LNCAP (cell line): ENCODE measurements around the gene ZBTB16.

ENCODE experiments used
- TF ChIP-seq, protein P1 (sequence below): fragments of 450-650 bp; IDR thresholded peaks from 2 replicates; pipeline ENCODE4 v1.5.1; 2017; ENCODE audit warnings: mild to moderate bottlenecking

Gene ZBTB16

DNA sequence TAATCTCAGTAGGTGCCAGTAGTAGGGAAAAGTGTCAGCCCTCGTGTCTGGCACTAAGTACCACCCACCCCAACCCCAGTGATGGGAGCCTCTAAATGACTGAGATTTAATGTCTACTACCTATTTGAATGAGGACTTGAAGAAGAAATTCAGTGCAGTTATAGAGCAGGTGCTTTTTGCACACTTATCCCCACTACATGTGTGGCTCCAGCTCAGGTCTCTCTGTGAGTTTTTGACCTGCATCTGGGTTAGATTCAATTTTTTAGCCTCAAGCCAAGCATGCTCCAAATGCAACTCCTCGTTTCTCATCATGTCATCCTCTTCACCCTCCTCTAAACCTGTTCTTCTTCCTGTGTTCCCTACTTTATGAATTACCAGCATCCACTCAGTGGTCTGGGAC is 211.8 kb downstream of the ZBTB16 start:
- TF ChIP-seq, protein P1, sequence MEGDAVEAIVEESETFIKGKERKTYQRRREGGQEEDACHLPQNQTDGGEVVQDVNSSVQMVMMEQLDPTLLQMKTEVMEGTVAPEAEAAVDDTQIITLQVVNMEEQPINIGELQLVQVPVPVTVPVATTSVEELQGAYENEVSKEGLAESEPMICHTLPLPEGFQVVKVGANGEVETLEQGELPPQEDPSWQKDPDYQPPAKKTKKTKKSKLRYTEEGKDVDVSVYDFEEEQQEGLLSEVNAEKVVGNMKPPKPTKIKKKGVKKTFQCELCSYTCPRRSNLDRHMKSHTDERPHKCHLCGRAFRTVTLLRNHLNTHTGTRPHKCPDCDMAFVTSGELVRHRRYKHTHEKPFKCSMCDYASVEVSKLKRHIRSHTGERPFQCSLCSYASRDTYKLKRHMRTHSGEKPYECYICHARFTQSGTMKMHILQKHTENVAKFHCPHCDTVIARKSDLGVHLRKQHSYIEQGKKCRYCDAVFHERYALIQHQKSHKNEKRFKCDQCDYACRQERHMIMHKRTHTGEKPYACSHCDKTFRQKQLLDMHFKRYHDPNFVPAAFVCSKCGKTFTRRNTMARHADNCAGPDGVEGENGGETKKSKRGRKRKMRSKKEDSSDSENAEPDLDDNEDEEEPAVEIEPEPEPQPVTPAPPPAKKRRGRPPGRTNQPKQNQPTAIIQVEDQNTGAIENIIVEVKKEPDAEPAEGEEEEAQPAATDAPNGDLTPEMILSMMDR = no peak

DNA sequence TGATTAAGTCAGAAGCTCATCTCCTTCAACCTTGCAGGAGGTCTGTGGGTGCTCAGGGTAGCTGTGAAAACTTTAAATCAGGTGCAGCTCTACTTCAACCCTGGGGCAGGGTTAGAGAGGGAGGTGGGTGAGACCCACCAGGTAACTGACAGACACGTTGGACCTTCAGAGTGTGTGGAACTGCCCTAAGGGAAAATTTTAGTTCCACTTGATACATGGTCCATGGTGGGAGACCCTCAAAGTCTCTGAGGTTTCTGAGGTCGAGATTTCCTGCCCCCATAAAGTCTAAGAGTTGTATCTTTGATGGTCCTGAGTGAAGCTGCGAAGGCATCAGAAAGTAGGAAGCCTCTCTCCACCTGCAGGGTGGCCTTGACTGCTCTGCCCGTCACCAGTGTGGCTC is 212.8 kb downstream of the ZBTB16 start:
- TF ChIP-seq, protein P1 = no peak

DNA sequence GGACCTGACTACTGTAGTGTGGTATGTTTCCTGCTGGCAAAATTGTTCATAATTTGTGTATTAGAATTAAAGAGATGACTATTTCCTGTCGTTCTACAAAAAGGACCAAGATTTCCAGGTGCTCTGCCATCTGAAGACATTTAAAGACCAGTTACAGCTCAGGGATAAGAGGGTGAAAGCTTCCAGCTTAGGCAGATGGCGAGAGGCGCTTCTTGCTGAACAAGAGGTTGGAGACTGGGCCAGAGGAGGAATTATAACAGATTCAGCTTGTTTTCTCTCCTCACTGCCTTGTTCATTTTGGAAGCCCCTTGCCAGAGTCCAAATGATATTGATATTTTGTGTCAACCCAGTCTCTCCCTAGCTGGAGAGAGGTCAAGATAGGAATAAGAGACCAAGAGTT is 213.6 kb downstream of the ZBTB16 start:
- TF ChIP-seq, protein P1 = no peak

DNA sequence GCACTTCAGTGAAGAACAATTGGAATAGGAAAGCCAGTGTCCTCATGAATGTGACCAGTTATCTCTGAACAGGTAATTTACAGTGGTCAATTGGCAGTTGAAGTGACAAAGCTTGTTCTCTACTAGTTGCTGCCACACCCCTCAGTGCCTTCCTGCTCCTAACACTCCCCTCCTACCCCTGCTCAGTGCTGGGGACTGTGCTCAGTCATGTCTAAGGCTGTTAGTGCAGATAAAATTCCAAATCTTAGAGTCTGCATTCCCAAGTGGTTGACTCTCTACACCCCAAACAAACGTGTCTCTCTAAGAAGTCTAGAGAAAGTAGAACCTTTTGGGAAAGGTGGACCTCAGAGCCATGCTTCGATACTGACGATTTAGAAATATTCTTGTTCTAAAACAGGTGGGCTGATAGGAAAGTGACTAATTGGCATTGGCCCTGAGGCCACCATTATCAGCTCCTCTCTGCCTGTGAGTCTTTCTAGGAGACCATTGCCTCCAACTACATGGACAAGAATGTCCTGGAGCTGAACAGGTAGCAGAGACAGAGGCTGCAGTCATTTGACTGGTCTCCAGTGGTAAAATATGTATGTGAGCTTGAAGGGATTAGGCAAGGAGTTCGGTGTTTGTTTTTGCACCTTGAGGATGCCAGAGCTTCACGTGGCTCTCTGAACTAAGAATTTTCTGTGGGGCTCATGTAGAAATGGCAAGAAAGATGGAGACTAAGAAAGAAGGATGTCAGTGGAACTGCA is 214.6 kb downstream of the ZBTB16 start:
- TF ChIP-seq, protein P1 = no peak

DNA sequence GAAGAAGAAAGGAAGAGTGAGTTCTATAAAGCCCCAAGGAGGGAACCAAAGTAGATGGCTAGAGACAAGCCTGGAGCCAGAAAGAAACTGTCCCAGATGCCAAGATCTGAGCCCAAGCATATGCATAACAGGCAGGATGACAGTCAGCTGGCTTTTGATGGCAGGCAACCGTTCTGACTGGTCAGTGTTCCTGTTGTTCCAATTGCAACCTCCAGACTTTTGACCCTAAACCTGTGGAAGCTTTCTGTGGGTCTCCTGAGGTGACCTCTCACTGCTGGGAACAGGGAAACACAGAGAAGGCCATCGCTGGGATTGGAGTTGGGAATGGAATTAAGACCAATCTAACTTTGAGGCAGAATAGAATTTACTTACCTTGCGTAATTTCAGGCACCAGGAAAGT is 215.1 kb downstream of the ZBTB16 start:
- TF ChIP-seq, protein P1 = no peak

DNA sequence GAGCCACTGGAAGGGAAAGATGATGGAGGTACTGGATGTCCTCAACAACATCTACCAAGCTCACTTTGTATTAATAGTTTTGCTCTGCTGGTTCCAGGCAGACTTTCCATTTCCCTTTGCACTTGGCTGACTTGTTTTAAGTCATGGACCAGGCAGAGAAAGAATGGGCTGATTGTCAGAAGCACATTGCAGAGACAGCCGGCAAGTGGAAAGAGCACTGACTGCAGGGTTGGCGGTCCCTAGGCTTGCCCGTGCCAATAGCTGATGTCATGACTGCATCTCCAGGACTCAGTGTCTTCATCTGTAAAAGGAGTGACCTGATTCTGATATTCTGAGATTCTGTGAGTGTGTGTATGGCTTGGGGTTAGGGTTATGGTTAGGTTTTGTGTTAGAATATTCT is 215.8 kb downstream of the ZBTB16 start:
- TF ChIP-seq, protein P1 = no peak

DNA sequence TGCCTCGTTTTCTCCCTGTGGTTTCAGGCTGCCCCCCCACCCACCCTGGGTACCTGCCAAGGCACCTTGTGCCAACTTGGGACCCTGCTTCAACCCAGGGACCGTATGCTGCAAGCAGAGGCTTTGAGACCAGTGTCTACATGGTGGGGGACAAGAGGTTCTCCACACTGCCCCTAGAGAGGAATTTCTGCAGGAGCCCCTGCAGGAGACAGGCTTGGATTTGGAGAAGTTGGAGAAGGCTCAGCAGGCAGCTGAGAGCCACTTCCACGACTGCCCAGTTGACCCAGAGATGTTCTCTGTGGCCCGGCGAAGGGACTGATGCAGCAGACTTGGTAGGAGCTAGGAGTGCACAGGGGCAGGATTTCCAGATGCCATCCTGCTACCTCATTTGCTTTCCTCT is 216.6 kb downstream of the ZBTB16 start:
- TF ChIP-seq, protein P1 = no peak
